HepG2 (cell line): ENCODE data around the gene JPT1. TPM values are rescaled to one million over a fixed set of nuclear protein-coding genes. Genes with fewer than 3 reads are reported as not detected.

Experiments used
- ATF1 ChIP-seq: IDR thresholded peaks from 2 replicates; pipeline ENCODE4 v1.6.1; 2016; ENCODE audit warnings: mild to moderate bottlenecking, control low read depth
- DNMT3B ChIP-seq: conservative IDR thresholded peaks from 2 replicates; pipeline ENCODE4 v1.6.1; 2016; ENCODE audit warnings: missing biosample characterization, control low read depth
- FOXA1 ChIP-seq, 2 experiments: fragments of 450-650 bp in 1 of 2; sonication (generic) in 1 of 2; formaldehyde crosslinking in 1 of 2; IDR thresholded peaks; 2 replicates each; pipeline versions ENCODE4 v1.4.0 to v1.6.1; 2016 to 2020; ENCODE audit warnings: missing genetic modification reagents in 1 of 2
- GATAD1 ChIP-seq: IDR thresholded peaks from 2 replicates; pipeline ENCODE4 v1.6.1; 2016; ENCODE audit warnings: missing genetic modification reagents, missing compliant biosample characterization
- GZF1 ChIP-seq: sonication (generic); formaldehyde crosslinking; IDR thresholded peaks from 2 replicates; pipeline ENCODE4 v1.5.1; 2020; ENCODE audit warnings: mild to moderate bottlenecking, missing genetic modification reagents
- IRF2 ChIP-seq: IDR thresholded peaks from 2 replicates; pipeline ENCODE4 v1.6.1; 2018; ENCODE audit warnings: missing genetic modification reagents, missing compliant biosample characterization
- KDM2A ChIP-seq: sonication (generic); formaldehyde crosslinking; IDR thresholded peaks from 2 replicates; pipeline ENCODE4 v1.4.0; 2020; ENCODE audit warnings: low read depth, missing genetic modification reagents, borderline replicate concordance
- KLF16 ChIP-seq, 2 experiments: sonication (generic) in 1 of 2; formaldehyde crosslinking in 1 of 2; IDR thresholded peaks; 2 replicates each; pipeline versions ENCODE4 v1.6.1 to v1.8.0; 2016 to 2023; ENCODE audit warnings: missing genetic modification reagents in 2 of 2, missing compliant biosample characterization in 1 of 2
- LCORL ChIP-seq, 2 experiments: fragments of 450-650 bp in 1 of 2; sonication (generic) in 1 of 2; formaldehyde crosslinking in 1 of 2; IDR thresholded peaks; 2 replicates each; pipeline versions ENCODE4 v1.5.0 to v1.6.1; 2017 to 2020; ENCODE audit warnings: antibody characterized with exemption in 1 of 2, missing genetic modification reagents in 1 of 2
- NFE2L1 ChIP-seq: sonication (generic); formaldehyde crosslinking; IDR thresholded peaks from 2 replicates; pipeline ENCODE4 v1.4.0; 2020; ENCODE audit warnings: missing genetic modification reagents, mild to moderate bottlenecking, borderline replicate concordance
- POLR2AphosphoS5 ChIP-seq: IDR thresholded peaks from 2 replicates; pipeline ENCODE4 v1.6.1; 2012; ENCODE audit warnings: low read depth, low read length
- RAD21 ChIP-seq: fragments of 450-650 bp; formaldehyde crosslinking; IDR thresholded peaks from 2 replicates; pipeline ENCODE4 v1.5.0; 2020; ENCODE audit warnings: mild to moderate bottlenecking
- REST ChIP-seq, 2 experiments: IDR thresholded peaks; 2 replicates each; pipeline ENCODE4 v1.6.1; 2011 to 2012; ENCODE audit warnings: low read length in 2 of 2, borderline replicate concordance in 1 of 2, low read depth in 1 of 2, mild to moderate bottlenecking in 1 of 2, moderate library complexity in 1 of 2
- TIGD3 ChIP-seq: sonication (generic); formaldehyde crosslinking; IDR thresholded peaks from 2 replicates; pipeline ENCODE4 v1.5.1; 2020; ENCODE audit warnings: mild to moderate bottlenecking, missing genetic modification reagents, borderline replicate concordance
- U2AF1 ChIP-seq: fragments of 200-400 bp; formaldehyde crosslinking; optimal IDR thresholded peaks from 2 replicates; pipeline ENCODE3; 2017; ENCODE audit warnings: mild to moderate bottlenecking, low read depth, low read length
- WIZ ChIP-seq: sonication (generic); formaldehyde crosslinking; IDR thresholded peaks from 2 replicates; pipeline ENCODE4 v1.5.1; 2020; ENCODE audit warnings: mild to moderate bottlenecking, missing genetic modification reagents
- ZNF101 ChIP-seq: sonication (generic); formaldehyde crosslinking; IDR thresholded peaks from 2 replicates; pipeline ENCODE4 v1.4.0; 2020; ENCODE audit warnings: mild to moderate bottlenecking, low read depth, missing genetic modification reagents, borderline replicate concordance
- ZNF547 ChIP-seq: sonication (generic); formaldehyde crosslinking; IDR thresholded peaks from 2 replicates; pipeline ENCODE4 v1.5.1; 2020; ENCODE audit warnings: mild to moderate bottlenecking, missing genetic modification reagents
- ZNF674 ChIP-seq: sonication (generic); formaldehyde crosslinking; IDR thresholded peaks from 2 replicates; pipeline ENCODE4 v1.5.0; 2020; ENCODE audit warnings: low read depth, mild to moderate bottlenecking, missing genetic modification reagents
- polyA plus RNA-seq, 8 experiments: library from polyadenylated mRNA; depleted of rRNA in 3 of 8; stranded (reverse) in 7 of 8; unstranded in 1 of 8; fragments of >200 nt; fragmentation: Illumina TruSeq in 4 of 8; extraction: Trizol in 4 of 8; gene quantifications; 2 replicates each; pipeline versions ENCODE4 v1.2.1 to v1.2.3, GENCODE V29; 2011 to 2016; ENCODE audit warnings: low read depth in 4 of 8, missing spikeins in 1 of 8, mixed read lengths in 1 of 8; ENCODE audit not compliant: insufficient read depth in 1 of 8
- total RNA-seq, 5 experiments: library from RNA; depleted of rRNA; stranded (reverse); fragments of >200 nt; fragmentation: Illumina TruSeq; extraction: Trizol; gene quantifications; 2 replicates each; pipeline ENCODE4 v1.2.3, GENCODE V29; 2016; ENCODE audit warnings: low read depth in 1 of 5
- TF ChIP-seq, protein P1 (sequence below): sonication (generic); formaldehyde crosslinking; IDR thresholded peaks from 2 replicates; pipeline ENCODE4 v1.8.1; 2023; ENCODE audit warnings: mild to moderate bottlenecking, missing genetic modification reagents, borderline replicate concordance
- TF ChIP-seq, protein P2 (sequence below): sonication (generic); formaldehyde crosslinking; IDR thresholded peaks from 2 replicates; pipeline ENCODE4 v1.8.1; 2022; ENCODE audit warnings: low read depth, mild to moderate bottlenecking, missing genetic modification reagents

The JPT1 gene
- total and polyA plus RNA-seq, 2 of the 13 experiments (the other 11 are each of a cell fraction or from before 2014, with no cell fraction given), result 43.3 to 256 TPM

DNA sequence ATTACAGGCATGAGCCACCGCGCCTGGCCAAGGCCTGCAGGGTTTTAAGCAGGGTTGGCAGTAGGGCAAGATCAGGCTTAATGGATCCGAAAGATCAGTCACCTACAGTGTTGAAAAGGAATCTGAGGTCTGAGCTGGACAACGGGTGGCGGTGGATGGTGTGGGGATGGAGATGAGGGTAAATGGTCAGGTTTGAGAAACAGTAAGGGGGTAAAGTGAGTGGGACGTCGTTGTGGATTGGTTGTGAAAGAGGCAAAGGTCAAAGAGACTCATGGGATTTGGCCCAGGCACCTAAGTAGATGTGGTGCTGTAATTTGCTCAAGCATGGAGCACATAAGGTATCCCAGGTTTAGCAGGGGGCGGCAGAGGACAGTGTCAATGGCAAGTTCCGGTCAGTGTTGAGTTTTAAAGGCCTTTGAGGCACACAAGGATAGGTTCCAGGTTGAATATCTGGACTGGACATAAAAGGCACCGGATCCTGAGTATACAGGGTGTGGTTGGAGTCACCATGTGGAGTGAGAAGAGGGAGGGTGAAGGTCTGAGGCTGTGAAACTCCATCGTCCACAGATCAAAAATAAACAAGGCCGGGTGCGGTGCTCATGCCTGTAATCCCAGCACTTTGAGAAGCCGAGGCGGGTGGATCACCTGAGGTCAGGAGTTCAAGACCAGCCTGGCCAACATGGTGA, 67.7 kb downstream of the JPT1 start (continued):
- TF ChIP-seq ZNF101 (CRISPR knock-in tag) (peak; percentile 38; the same call in 1 of the 2 replicates), ATF1 (no peak), REST (IDR thresholded peaks at IDR 0.05; ENCODE audit: borderline replicate concordance in 1 of 2, low read depth in 1 of 2, low read length in 2 of 2) (peak in 1 of 2 experiments; percentile 41; a peak in 1 of 4 replicates), WIZ (peak; percentile 78; the same call in 1 of the 2 replicates), POLR2AphosphoS5 (no peak), IRF2 (0 out of 2 replicates have a peak, but pooled peaks have one; percentile 31), GATAD1 (CRISPR knock-in tag) (peak; percentile 34; the same call in 1 of the 2 replicates), ZNF674 (0 out of 2 replicates have a peak, but pooled peaks have one; percentile 29), FOXA1 (IDR thresholded peaks at IDR 0.05) (no peak), FOXA1 (CRISPR knock-in tag; IDR thresholded peaks at IDR 0.05) (peak; percentile 81), GZF1 (CRISPR knock-in tag) (no peak), RAD21 (0 out of 2 replicates have a peak, but pooled peaks have one; percentile 8), LCORL (IDR thresholded peaks at IDR 0.05) (peak; percentile 46; the same call in 1 of the 2 replicates), LCORL (CRISPR knock-in tag; IDR thresholded peaks at IDR 0.05) (no peak), ZNF547 (CRISPR knock-in tag) (peak; percentile 85), KLF16 (CRISPR knock-in tag; IDR thresholded peaks at IDR 0.05) (no peak), U2AF1 (no peak), NFE2L1 (CRISPR knock-in tag) (no peak), KDM2A (peak; percentile 41; the same call in 1 of the 2 replicates), TIGD3 (CRISPR knock-in tag) (0 out of 2 replicates have a peak, but pooled peaks have one; percentile 12), DNMT3B (CRISPR knock-in tag) (peak; percentile 84; the same call in 1 of the 2 replicates)
- TF ChIP-seq, protein P1, sequence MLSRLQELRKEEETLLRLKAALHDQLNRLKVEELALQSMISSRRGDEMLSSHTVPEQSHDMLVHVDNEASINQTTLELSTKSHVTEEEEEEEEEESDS (CRISPR knock-in tag), result no peak
- TF ChIP-seq, protein P2, sequence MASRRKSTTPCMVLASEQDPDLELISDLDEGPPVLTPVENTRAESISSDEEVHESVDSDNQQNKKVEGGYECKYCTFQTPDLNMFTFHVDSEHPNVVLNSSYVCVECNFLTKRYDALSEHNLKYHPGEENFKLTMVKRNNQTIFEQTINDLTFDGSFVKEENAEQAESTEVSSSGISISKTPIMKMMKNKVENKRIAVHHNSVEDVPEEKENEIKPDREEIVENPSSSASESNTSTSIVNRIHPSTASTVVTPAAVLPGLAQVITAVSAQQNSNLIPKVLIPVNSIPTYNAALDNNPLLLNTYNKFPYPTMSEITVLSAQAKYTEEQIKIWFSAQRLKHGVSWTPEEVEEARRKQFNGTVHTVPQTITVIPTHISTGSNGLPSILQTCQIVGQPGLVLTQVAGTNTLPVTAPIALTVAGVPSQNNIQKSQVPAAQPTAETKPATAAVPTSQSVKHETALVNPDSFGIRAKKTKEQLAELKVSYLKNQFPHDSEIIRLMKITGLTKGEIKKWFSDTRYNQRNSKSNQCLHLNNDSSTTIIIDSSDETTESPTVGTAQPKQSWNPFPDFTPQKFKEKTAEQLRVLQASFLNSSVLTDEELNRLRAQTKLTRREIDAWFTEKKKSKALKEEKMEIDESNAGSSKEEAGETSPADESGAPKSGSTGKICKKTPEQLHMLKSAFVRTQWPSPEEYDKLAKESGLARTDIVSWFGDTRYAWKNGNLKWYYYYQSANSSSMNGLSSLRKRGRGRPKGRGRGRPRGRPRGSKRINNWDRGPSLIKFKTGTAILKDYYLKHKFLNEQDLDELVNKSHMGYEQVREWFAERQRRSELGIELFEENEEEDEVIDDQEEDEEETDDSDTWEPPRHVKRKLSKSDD (CRISPR knock-in tag), result 0 out of 2 replicates have a peak, but pooled peaks have one; percentile 21
